ENCODE data around the gene NRXN3.

The NRXN3 gene

GRCh38 chr14:79598339-79598738, 1428.2 kb downstream of the NRXN3 start:
- in situ Hi-C loops (cut with HindIII; ENCODE audit: low pct_unique_long_range_greater_than_20kb, low sequenced_read_pairs): no loop called here
- DNase-seq (ENCODE audit: low read depth in 1 of 2, low spot score in 1 of 2): no peak

GRCh38 chr14:79599239-79599638, 1429.1 kb downstream of the NRXN3 start:
- in situ Hi-C loops (cut with HindIII; ENCODE audit: low pct_unique_long_range_greater_than_20kb, low sequenced_read_pairs): no loop called here
- TF ChIP-seq JUND (IDR thresholded peaks at IDR 0.05; ENCODE audit: low read depth): no peak

More at GRCh38 chr14:79598339-79598738, 1428.2 kb downstream of the NRXN3 start:
- no peak for TF ChIP-seq JUND (IDR thresholded peaks at IDR 0.05; ENCODE audit: low read depth)

GRCh38 chr14:79600406-79600805, 1430.2 kb downstream of the NRXN3 start:
- in situ Hi-C loops (cut with HindIII; ENCODE audit: low pct_unique_long_range_greater_than_20kb, low sequenced_read_pairs): no loop called here
- no peak for TF ChIP-seq JUND (IDR thresholded peaks at IDR 0.05; ENCODE audit: low read depth)
- no peak for DNase-seq (ENCODE audit: low read depth in 1 of 2, low spot score in 1 of 2)

More at GRCh38 chr14:79599239-79599638, 1429.1 kb downstream of the NRXN3 start:
- DNase-seq (ENCODE audit: low read depth in 1 of 2, low spot score in 1 of 2): no peak

DNA sequence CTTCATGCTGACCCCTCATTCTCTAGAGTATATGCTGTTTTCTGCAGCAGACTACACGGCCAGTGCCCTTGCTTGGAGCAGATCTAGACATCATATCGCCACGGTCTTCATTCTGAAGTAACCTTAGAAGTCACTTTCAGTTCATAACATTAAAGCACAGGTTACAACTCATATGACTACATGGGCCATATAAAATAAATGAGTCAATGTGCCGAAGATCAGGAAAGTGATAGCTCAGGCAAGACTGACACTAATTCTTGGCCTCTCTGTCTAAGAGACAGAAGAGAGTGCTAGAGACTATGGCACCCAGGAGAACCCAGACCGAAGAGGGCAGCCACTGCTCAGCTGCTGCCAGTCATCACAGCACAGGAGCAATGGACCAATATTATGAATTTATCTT, 1431.4 kb downstream of the NRXN3 start:
- in situ Hi-C loops (cut with HindIII; ENCODE audit: low pct_unique_long_range_greater_than_20kb, low sequenced_read_pairs): no loop called here
- DNase-seq (ENCODE audit: low read depth in 1 of 2, low spot score in 1 of 2): no peak
- TF ChIP-seq JUND (IDR thresholded peaks at IDR 0.05; ENCODE audit: low read depth): no peak

GRCh38 chr14:79602045-79602444, 1431.9 kb downstream of the NRXN3 start:
- no peak for TF ChIP-seq JUND (IDR thresholded peaks at IDR 0.05; ENCODE audit: low read depth)
- in situ Hi-C loops (cut with HindIII; ENCODE audit: low pct_unique_long_range_greater_than_20kb, low sequenced_read_pairs): no loop called here
- DNase-seq (ENCODE audit: low read depth in 1 of 2, low spot score in 1 of 2): no peak

GRCh38 chr14:79602742-79603141, 1432.6 kb downstream of the NRXN3 start:
- DNase-seq (ENCODE audit: low read depth in 1 of 2, low spot score in 1 of 2): no peak
- in situ Hi-C loops (cut with HindIII; ENCODE audit: low pct_unique_long_range_greater_than_20kb, low sequenced_read_pairs): no loop called here
- TF ChIP-seq JUND (IDR thresholded peaks at IDR 0.05; ENCODE audit: low read depth): no peak

DNA sequence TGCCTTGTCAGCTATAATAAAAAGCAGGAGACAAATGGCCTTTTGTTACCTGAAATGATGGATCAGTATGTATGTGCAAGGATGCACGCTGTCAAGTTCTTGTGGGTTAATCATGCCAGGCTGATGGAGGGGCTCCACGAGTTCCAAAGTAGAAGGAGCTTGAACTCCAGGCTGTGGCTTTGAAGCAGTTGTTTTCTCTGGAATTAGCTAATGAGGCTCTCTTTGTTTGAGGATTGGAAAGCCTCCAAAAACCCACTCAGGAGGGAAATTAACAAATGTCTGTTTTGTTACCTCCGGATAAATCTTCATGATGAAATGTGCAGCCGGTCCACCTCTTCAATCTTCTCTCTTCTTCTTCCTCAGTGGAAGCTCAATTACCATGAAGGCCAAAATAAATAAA, 1435.7 kb downstream of the NRXN3 start:
- no peak for TF ChIP-seq JUND (IDR thresholded peaks at IDR 0.05; ENCODE audit: low read depth)
- in situ Hi-C loops (cut with HindIII; ENCODE audit: low pct_unique_long_range_greater_than_20kb, low sequenced_read_pairs): no loop called here
- no peak for DNase-seq (ENCODE audit: low read depth in 1 of 2, low spot score in 1 of 2)

- in situ Hi-C loops (cut with HindIII; ENCODE audit: low pct_unique_long_range_greater_than_20kb, low sequenced_read_pairs): no loop called here
- DNase-seq (ENCODE audit: low read depth in 1 of 2, low spot score in 1 of 2): no peak
- no peak for TF ChIP-seq JUND (IDR thresholded peaks at IDR 0.05; ENCODE audit: low read depth)
Observed at GRCh38 chr14:79608446-79608845, 1438.3 kb downstream of the NRXN3 start.

DNA sequence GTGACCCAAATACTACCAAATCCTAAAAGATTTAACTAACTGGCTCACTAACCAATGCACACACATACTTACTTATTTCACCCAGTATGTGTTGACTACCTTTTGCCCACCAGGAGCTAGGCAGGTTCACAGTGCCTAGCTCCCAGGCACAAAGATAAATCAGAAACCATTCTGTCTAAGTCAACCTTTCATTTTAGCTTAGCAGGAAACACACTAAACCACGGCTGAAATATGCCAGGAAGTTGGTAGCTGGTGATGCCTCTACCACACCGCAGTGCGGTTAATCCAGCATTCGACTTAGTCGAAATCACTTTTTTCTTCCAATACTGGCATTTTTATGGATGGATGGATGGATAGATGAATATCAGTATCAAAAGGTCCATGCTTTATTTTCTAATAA, 1443.5 kb downstream of the NRXN3 start:
- no peak for TF ChIP-seq JUND (IDR thresholded peaks at IDR 0.05; ENCODE audit: low read depth)
- no peak for DNase-seq (ENCODE audit: low read depth in 1 of 2, low spot score in 1 of 2)
- in situ Hi-C loops (cut with HindIII; ENCODE audit: low pct_unique_long_range_greater_than_20kb, low sequenced_read_pairs): no loop called here

GRCh38 chr14:79614448-79614847, 1444.3 kb downstream of the NRXN3 start:
- in situ Hi-C loops (cut with HindIII; ENCODE audit: low pct_unique_long_range_greater_than_20kb, low sequenced_read_pairs): no loop called here
- TF ChIP-seq JUND (IDR thresholded peaks at IDR 0.05; ENCODE audit: low read depth): no peak
- no peak for DNase-seq (ENCODE audit: low read depth in 1 of 2, low spot score in 1 of 2)

- DNase-seq (ENCODE audit: low read depth in 1 of 2, low spot score in 1 of 2): no peak
- no peak for TF ChIP-seq JUND (IDR thresholded peaks at IDR 0.05; ENCODE audit: low read depth)
- in situ Hi-C loops (cut with HindIII; ENCODE audit: low pct_unique_long_range_greater_than_20kb, low sequenced_read_pairs): no loop called here
Observed at GRCh38 chr14:79627058-79627457, 1456.9 kb downstream of the NRXN3 start.

DNA sequence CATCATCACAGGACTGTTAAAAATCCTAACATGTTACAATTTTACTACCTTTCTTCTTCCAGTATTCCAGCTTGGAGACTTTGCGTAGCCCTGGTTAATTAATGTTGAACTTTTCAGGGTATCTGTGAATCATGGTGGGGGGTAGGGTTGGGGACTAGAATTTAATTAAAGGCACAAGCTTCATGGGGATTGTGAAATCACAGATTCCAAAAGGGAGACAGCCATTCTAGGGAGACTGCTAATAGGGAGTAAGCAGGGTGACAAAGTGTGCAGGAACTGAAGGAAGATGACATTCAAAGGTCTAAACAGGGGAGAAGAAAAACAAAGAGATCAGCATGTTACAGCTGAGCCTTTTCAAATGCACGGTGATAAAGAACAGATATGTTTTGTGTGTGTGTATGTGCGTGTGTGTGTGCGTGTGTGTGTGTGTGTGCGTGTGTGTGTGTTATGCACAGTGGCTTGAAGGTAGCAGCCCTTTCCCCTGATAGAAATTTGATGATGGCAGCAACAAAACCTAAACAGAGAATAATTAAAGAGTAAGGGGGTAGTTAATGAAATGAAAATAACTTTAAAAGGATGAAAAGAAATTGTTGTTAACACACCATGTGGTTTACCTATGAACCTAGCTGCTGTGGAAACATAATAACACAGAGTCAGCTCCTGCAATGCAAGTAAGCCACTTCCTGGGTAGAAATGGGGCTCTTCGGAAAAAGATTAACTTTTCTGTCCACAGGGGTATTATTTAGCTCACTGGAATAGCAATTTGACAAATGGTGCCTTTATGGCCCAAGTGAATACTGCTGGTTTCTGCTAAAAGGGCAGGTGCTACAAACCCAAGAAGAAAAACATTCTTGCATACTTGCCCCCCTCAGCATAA, 1459.5 kb downstream of the NRXN3 start:
- no peak for DNase-seq (ENCODE audit: low read depth in 1 of 2, low spot score in 1 of 2)
- in situ Hi-C loops (cut with HindIII; ENCODE audit: low pct_unique_long_range_greater_than_20kb, low sequenced_read_pairs): no loop called here
- no peak for TF ChIP-seq JUND (IDR thresholded peaks at IDR 0.05; ENCODE audit: low read depth)

DNA sequence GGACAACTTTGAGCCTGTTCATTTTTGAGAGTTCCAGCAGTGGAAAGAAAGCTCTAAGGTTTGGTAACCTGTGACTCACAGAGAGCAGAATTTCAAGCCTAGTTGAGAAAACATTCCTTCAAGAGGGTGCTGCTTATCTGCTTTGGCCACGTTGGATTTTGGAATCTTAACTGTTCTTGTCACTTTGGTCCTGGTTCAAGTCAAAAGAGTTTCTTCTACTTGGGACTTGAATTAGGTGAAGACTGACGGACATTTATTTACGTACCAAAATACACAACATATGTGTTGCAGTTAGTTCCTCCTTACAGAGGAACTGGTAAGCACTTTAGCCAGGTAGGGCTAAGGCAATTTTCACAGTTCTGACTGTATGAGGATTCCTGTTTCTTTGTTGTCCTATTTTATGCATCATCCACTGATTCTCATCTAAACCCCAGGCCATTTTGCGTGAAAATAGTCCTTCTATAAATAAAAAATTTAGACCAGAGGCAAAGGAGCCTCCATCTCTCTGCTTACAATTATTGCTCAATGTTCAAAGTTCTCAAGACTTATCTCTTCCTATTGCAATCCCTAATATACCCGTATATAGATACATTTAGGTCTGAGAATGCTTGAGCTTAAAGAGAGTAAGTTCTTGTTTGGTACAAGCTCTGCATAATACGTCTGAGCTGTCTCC, 1460.3 kb downstream of the NRXN3 start:
- DNase-seq (ENCODE audit: low read depth in 1 of 2, low spot score in 1 of 2): no peak
- no peak for TF ChIP-seq JUND (IDR thresholded peaks at IDR 0.05; ENCODE audit: low read depth)
- in situ Hi-C loops (cut with HindIII; ENCODE audit: low pct_unique_long_range_greater_than_20kb, low sequenced_read_pairs): no loop called here

All from T47D (cell line).